SK-MEL-5 (cell line): Measurements from ENCODE around the gene FNBP1. TPM values are rescaled to one million over a fixed set of nuclear protein-coding genes. Genes with fewer than 3 reads are reported as not detected.
A peak's percentile ranks its signal among the peaks of the same experiment; 100 is the strongest.
"Not testable (repeated sequence)": the region's sequence is repeated elsewhere in the genome, so short reads cannot be mapped to it uniquely, and the experiment has no call there.

ENCODE experiments used
- DNase-seq: peaks from one replicate; pipeline ENCODE4 v3.0.0-alpha.2; 2016; ENCODE audit warnings: low read depth, low spot score
- in situ Hi-C: cut with HindIII; loops from 2 replicates; pipeline ENCODE4 v1.10.0; 2016; ENCODE audit warnings: low sequenced_read_pairs, high pct_unique_total_duplicates, low pct_unique_long_range_greater_than_20kb
- total RNA-seq: library from RNA; depleted of rRNA; stranded (reverse); fragments of >200 nt; shearing (Covaris generic); gene quantifications from 2 replicates; pipeline ENCODE4 v1.2.3, GENCODE V29; 2014

The FNBP1 gene
- total RNA-seq, 1 experiment from 2014 or later, result 18.6 TPM

GRCh38 chr9:129897263-129897662 lies 145.7 kb downstream of the FNBP1 start:
- DNase-seq, result no peak
- in situ Hi-C loops, result no loop called here

- DNase-seq, result no peak
- in situ Hi-C loops, result no loop called here
Observed at GRCh38 chr9:129895376-129896268, 147.4 kb downstream of the FNBP1 start.

GRCh38 chr9:129894120-129894823 lies 148.7 kb downstream of the FNBP1 start:
- no peak for DNase-seq
- in situ Hi-C loops, result no loop called here

GRCh38 chr9:129891569-129891968 lies 151.4 kb downstream of the FNBP1 start:
- DNase-seq, result no peak
- in situ Hi-C loops, result no loop called here

- in situ Hi-C loops, result not testable (repeated sequence)
Observed at GRCh38 chr9:129890718-129891299, 152.2 kb downstream of the FNBP1 start.

GRCh38 chr9:129889941-129890717 lies 152.9 kb downstream of the FNBP1 start:
- DNase-seq, result no peak
- in situ Hi-C loops, result no loop called here

More at GRCh38 chr9:129890718-129891299, 152.2 kb downstream of the FNBP1 start:
- DNase-seq, result not testable (repeated sequence)

GRCh38 chr9:129889122-129889940 lies 153.7 kb downstream of the FNBP1 start:
- no peak for DNase-seq
- in situ Hi-C loops, result no loop called here

- DNase-seq, result no peak
- in situ Hi-C loops, result no loop called here
Observed at GRCh38 chr9:129888293-129889121, 154.5 kb downstream of the FNBP1 start.

- no peak for DNase-seq
- in situ Hi-C loops, result no loop called here
Observed at GRCh38 chr9:129887334-129888292, 155.4 kb downstream of the FNBP1 start.

GRCh38 chr9:129886226-129887174 lies 156.5 kb downstream of the FNBP1 start:
- no peak for DNase-seq
- in situ Hi-C loops, result no loop called here

GRCh38 chr9:129885670-129886106 lies 157.3 kb downstream of the FNBP1 start:
- in situ Hi-C loops, result no loop called here
- peak; percentile 84 for DNase-seq

GRCh38 chr9:129885018-129885669 lies 157.8 kb downstream of the FNBP1 start:
- in situ Hi-C loops, result no loop called here

GRCh38 chr9:129884220-129885017 lies 158.6 kb downstream of the FNBP1 start:
- in situ Hi-C loops, result no loop called here
- peak; percentile 85 for DNase-seq

More at GRCh38 chr9:129885018-129885669, 157.8 kb downstream of the FNBP1 start:
- DNase-seq, result peak; percentile 14
